GM19328 (cell line): ENCODE measurements around the gene STAT5A.
"Not testable (repeated sequence)": the region's sequence is repeated elsewhere in the genome, so short reads cannot be mapped to it uniquely, and the experiment has no call there.

ENCODE experiments used
- ATAC-seq: cut with Tn5 transposase; IDR thresholded peaks from one replicate; pipeline ENCODE4 v1.9.1; 2021; ENCODE audit warnings: mild to moderate bottlenecking, moderate library complexity; ENCODE audit not compliant: unreplicated experiment

Gene STAT5A

GRCh38 chr17:42287977-42288802 lies at the start of gene STAT5A:
Gene STAT5A (plus strand): TSS chr17:42288498. CDS start chr17:42289412, 914 bp downstream.
- ATAC-seq = no peak

DNA sequence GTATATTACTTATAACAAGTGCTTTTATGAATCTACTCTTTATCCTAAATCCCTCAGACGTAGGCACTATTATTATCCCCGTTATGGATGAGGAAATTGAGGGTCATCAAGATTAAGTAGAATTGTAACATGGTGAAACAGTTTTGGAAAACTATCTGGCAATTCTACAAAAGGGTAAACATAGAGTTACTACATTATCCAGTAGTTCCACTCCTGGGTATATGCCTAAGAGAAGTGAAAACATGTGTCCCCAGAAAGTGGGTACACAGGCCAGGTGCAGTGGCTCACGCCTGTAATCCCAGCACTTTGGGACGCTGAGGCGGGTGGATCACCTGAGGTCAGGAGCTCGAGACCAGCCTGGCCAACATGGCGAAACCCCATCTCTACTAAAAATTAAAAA lies 48.7 kb upstream of the STAT5A start:
- ATAC-seq = not testable (repeated sequence)

DNA sequence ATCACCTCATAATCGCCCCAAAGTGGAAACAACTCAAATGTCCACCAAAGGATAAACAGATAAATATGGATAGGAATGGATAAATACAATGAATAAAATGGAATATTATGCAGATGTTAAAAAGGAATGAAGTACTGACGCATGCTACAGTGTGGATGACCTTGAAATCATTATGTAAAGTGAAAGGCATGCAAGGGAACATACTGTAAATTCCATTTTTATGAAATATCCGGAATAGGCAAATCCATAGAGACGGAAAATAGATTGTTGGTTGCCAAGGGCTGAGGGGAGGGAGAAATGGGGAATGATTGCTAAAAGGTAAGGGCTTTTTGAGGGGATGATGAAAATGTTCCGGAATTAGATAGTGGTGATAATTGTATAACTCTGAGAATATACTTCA lies 48.1 kb upstream of the STAT5A start:
- no peak for ATAC-seq

GRCh38 chr17:42240863-42241262 lies 47.4 kb upstream of the STAT5A start:
- not testable (repeated sequence) for ATAC-seq

DNA sequence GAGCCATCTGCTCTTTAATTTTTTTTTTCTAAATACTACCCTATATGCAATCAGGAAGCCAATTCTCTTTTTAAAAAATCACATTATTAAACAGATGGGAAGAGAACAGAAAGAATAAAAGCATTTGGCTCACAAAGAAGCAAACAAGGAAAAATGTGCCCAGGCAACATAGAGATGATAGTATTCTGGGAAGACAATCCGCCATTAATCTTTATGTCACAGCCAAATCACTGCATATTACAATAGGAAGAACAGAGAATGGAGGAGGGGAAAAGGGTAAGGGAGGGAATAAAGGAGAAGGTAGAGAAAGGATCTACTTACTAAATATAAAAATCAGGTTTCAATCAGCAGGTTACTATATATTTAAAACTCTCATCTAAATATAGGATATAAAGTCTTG lies 46.4 kb upstream of the STAT5A start:
- no peak for ATAC-seq

GRCh38 chr17:42243493-42243982 lies 44.8 kb upstream of the STAT5A start:
- no peak for ATAC-seq

DNA sequence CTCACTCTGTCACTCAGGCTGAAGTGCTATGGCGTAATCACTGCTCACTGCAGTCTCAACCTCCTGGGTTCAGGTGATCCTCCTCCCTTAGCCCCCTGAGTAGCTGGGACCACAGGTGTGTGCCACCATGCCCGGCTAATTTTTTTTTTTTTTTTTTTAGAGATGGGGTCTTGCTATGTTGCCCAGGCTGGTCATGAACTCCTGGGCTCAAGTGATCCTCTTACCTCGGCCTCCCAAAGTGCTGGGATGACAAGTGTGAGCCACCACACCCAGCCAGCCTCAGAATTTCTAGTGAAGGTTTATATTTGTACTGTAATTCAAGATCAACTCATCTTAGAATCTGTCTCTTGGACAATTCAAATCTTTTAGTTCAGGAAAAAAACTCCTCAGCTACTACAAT lies 44.2 kb upstream of the STAT5A start:
- not testable (repeated sequence) for ATAC-seq

DNA sequence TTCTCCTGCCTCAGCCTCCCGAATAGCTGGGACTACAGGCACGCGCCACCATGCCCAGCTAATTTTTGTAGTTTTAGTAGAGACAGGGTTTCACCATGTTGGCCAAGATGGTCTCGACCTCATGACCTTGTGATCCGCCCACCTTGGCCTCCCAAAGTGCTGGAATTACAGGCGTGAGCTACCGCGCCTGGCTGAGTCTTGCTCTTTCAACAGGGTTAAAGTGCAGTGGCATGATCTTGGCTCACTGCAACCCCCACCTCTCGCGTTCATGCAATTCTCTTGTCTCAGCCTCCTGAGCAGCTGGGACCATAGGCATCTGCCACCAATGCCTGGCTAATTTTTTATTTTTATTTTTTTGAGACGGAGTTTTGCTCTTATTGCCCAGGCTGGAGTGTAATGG lies 43.1 kb upstream of the STAT5A start:
- not testable (repeated sequence) for ATAC-seq

DNA sequence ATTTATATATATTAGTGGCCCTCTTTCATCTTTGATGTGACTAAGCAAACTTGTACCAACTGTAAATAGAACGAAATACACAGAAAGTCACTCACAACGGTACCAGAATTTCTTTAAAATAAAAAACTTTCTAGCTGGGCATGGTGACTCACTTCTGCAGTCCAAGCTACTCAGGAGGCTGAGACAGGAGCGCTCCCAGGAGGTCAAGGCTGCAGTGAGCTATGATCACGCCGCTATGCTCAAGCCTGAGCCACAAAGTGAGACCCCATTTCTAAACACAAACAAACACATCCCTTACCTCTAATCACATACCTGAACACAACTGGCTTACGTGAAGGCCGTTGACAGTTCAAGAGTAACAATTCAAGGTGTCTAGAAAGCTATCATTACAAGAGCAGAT lies 41.8 kb upstream of the STAT5A start:
- ATAC-seq = no peak

DNA sequence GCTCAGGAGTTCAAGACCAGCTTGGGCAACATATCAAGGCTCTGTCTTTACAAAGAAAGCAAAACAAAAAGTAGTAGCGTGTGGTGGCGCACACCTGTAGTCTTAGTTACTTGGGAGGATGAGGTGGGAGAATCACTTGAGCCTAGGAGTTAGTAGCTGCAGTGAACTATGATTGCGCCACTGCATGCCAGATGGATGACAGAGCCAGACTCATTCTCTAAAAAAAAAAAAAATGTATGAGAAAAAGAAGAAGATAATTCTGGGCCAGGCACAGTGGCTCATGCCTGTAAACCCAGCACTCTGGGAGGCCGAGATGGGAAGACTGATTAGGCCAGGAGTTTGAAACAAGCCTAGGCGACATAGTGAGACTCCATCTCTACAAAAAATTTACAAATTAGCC lies 40.6 kb upstream of the STAT5A start:
- no peak for ATAC-seq

DNA sequence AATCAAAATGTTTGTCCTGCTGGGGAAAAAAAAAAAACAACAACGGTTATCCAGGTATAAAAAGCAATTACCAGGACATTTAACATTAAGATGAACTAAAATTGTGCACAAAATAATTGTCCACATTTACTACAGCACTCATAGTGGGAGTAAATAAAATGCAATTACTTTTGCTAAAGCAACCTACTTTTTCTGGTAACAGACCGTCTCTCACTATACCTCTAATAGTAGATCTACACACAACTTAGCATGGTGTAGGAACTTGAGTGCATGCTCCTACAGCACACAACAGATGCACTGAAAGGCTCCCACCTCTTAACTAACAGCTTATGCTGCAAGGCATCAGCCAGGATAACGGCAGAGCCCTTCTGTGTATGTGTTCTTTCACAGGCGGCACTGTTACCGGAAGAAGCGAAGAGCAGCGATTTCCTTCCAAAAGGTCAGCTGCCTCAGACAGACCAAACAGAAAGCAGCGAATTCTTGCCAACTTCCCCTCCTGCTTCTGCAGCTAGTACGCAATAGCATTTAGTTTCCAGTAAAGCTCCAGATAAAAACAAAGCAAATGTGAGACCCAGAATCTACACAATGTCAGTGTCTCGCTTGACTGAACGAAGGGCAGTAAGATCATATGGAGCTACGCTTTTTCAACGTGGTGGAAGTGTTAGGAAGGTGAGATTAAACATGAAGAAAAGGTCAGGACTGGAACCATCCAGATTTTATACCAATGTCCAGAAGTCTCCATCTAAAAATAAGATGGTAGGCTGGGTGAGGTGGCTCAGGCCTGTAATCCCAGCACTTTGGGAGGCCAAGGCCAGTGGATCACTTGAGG lies 39.7 kb upstream of the STAT5A start:
- ATAC-seq = peak; percentile 73

GRCh38 chr17:42249681-42250446 lies 38.4 kb upstream of the STAT5A start:
- no peak for ATAC-seq

DNA sequence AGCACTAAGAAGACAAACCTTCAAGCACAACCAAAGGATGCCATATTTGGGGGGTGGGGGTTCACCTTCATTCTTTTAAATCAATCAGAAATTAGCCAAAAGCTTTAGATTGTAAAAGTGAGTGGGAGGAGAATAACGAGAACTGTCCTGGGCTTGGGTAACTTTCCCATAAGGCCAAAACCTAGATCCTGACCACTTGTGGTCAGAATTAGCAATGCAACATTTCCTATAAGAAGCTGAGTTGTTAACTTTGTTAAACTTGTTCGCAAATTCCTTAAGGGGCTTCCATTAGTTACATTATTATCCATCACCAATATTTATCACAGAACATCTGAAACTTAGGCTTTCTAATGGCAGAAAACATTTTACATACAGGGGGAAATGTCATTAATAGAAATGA lies 37.2 kb upstream of the STAT5A start:
- ATAC-seq = no peak

- ATAC-seq = no peak
These were observed 35.4 kb upstream of the STAT5A start for GRCh38 chr17:42252597-42253550.

DNA sequence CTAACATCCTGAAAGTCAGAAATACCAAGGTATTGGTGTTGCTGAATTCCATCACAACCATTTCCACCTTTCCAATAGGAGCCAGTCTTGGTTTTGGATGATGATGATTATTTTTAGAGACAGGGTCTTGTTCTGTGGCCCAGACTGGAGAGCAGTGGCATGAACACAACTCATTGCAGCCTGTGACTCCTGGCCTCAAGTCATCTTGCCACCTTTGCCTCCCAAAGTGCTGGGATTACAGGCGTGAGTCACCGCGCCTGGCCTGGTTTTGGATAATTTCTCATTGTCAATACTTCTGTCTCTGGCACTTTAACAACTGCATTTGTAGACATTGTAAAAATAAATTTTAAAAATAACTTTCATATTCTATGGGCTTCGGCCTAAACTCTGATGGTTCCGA lies 34.7 kb upstream of the STAT5A start:
- no peak for ATAC-seq

DNA sequence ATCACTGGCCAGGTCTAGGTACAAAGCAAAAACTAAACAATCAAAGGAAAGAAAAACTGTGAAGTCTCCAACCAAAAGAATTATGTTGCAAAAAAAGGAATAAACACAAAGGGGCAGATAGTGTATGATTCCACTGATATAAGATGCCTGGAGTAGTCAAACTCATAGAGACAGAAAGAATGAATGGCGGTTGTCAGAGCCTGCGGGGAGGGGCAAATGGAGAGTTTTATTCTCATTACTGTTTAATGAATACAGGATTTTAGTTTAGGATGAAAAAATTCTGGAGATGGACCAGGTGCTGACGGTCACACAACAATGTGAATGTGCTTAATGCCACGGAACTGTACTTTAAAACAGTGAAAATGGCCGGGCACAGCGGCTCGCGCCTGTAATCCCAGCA lies 32.9 kb upstream of the STAT5A start:
- ATAC-seq = no peak

DNA sequence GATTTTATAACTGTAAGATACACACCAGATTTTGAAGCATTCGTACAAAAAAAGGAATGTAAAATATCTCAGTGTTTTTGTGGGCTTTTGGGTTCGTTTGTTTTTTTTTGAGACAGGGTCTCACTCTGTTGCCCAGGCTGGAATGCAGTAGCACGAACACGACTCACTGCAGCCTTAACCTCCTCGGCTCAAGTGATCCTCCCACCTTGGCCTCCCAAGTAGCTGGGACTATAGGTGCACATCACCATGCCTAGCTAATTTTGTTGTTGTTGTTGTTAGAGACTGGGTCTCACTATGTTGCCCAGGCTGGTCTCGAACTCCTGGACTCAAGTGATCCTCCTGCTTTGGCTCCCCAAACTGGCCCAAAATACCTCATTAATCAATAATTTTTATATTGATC lies 28.0 kb upstream of the STAT5A start:
- ATAC-seq = no peak

DNA sequence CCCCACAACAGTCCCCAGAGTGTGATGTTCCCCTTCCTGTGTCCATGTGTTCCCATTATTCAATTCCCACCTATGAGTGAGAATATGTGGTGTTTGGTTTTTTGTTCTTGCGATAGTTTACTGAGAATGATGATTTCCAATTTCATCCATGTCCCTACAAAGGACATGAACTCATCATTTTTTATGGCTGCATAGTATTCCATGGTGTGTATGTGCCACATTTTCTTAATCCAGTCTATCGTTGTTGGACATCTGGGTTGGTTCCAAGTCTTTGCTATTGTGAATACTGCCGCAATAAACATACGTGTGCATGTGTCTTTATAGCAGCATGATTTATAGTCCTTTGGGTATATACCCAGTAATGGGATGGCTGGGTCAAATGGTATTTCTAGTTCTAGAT lies 23.9 kb upstream of the STAT5A start:
- not testable (repeated sequence) for ATAC-seq

DNA sequence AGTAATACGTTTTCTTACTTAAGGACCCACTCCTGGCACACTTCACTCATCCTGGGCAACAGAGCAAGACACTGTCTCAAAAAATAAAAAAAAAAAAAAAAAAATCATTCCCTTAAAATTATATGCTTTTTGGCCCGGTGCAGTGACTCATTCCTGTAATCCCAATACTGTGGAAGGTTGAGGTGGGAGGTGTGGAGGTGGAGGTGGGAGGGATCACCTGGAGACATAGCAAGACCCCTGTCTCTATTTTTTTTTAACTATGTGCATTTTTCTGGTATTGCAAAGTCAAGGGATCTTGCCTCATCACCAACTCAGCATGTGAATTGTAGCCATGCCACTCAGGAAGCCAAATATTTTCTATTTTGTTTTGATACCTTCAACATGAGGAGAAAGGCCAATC lies 21.8 kb upstream of the STAT5A start:
- ATAC-seq = no peak
